Measurements from ENCODE around the gene SETBP1. TPM values are rescaled to one million over a fixed set of nuclear protein-coding genes. Genes with fewer than 3 reads are reported as not detected.

SETBP1 gene
- total and polyA plus RNA-seq, 2 of the 8 experiments (the other 6 are each of a cell fraction or from before 2014, with no cell fraction given): 2.0 to 6.5 TPM

DNA sequence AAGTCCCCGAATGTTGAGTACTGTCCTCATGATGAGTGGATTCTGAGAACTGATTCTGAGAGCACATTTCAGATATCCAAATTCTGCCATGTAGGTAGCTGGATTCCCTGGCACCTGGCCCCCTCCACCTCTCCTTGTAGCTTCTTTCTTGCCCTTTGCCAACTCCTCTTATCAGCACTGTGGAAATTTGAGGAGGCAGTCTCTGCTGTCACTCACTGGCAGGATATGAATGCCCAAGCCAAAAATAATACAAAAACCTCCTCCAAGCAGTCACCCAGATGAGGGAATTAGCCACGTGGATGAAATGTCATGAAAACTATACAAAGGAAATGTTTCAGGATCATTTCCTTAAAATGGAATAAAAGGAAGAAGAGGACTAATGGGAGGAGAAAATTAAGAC, 276.8 kb downstream of the SETBP1 start (continued):
- TF ChIP-seq NRF1 (IDR thresholded peaks at IDR 0.05; ENCODE audit: low read depth, low read length): no peak

Measured in H1 (cell line).